GM23248 (cell line): Measurements from ENCODE around the gene BEX1.

Experiments used
- EZH2 ChIP-seq: fragments of 200-600 bp; sonication (generic); IDR thresholded peaks from 2 replicates; pipeline ENCODE4 v1.6.1; 2018; ENCODE audit warnings: antibody characterized with exemption, mild to moderate bottlenecking; ENCODE audit not compliant: insufficient read depth, poor library complexity, severe bottlenecking
- EZH2phosphoT487 ChIP-seq: fragments of 200-600 bp; sonication (generic); IDR thresholded peaks from 2 replicates; pipeline ENCODE4 v1.6.1; 2018; ENCODE audit warnings: antibody characterized with exemption, moderate library complexity, mild to moderate bottlenecking, low read depth; ENCODE audit not compliant: insufficient read depth

DNA sequence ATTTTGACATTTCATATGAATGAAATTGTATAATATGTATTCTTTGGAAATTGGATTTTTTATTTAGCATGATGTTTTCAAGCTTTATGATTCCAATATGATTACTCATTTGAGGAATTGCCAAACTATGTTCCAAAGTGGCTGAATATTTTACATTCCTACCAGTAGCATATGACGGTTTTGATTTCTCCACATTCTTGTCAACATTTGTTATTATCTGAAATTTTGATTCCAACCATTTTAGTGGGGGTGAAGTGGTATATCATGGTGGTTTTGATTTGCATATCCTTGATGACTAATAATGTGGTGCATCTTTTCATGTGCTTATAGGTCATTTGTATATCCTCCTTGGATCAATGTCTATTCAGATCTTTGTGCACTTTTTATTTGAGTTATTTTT, 2.6 kb upstream of the BEX1 start:
- TF ChIP-seq EZH2phosphoT487 (no peak), EZH2 (no peak)
